Measurements from ENCODE around the gene TMEM187. TPM values are rescaled to one million over a fixed set of nuclear protein-coding genes. Genes with fewer than 3 reads are reported as not detected.

TMEM187 gene
- total RNA-seq, 1 experiment from 2014 or later: 9.4 TPM

DNA sequence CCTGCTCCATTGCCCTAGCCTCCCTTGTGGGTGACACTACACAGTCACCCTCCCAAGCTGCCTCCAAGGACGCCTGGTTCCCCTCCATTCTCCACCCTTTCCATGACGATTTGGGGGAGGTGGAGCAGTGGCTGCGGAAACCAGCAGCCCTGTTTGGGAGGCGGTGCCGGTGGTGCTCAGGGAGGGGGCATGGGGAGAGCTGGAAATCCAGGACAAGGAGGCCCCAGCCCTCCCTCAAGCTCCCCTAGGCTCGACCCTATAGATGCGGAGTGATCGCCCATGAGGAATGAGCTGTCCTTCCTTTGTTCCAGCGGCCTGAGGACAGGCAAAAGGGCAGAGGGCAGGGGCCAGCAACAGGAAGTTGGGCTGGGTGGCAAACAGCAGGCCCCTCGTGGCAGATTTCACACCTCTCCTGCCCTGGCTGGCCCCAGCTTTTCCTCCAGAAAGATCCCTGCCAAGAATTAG, 24.5 kb upstream of the TMEM187 start:
- Mint-ChIP-seq H3K9me3 (ENCODE audit: low read depth, unreplicated experiment) (no peaks in the 10 kb centered on the region), H3K27ac (ENCODE audit: unreplicated experiment) (no peak overlapping the region), H3K27me3 (ENCODE audit: unreplicated experiment) (no peaks in the 10 kb centered on the region), H3K4me1 (ENCODE audit: low read depth, unreplicated experiment) (no peaks in the 10 kb centered on the region), H3K36me3 (ENCODE audit: insufficient read depth, unreplicated experiment) (peaks cover 32% of the 10 kb centered on the region), H3K4me3 (ENCODE audit: low read depth, unreplicated experiment) (no peak overlapping the region)
- intact Hi-C loops (cut with micrococcal nuclease; ENCODE audit: unreplicated experiment): loop anchor here (5.0 kb wide), 1 partner anchor 186 kb away; the partner anchor contains the start of gene PLXNB3
- CTCF ChIA-PET: interaction anchor here (1.5 to 2.4 kb wide), 2 partner anchors 20 to 24 kb away, joined by 6 to 12 read pairs; no protein-coding TSS in a partner anchor
- DNase-seq: no peak
- TF ChIP-seq, protein P1, sequence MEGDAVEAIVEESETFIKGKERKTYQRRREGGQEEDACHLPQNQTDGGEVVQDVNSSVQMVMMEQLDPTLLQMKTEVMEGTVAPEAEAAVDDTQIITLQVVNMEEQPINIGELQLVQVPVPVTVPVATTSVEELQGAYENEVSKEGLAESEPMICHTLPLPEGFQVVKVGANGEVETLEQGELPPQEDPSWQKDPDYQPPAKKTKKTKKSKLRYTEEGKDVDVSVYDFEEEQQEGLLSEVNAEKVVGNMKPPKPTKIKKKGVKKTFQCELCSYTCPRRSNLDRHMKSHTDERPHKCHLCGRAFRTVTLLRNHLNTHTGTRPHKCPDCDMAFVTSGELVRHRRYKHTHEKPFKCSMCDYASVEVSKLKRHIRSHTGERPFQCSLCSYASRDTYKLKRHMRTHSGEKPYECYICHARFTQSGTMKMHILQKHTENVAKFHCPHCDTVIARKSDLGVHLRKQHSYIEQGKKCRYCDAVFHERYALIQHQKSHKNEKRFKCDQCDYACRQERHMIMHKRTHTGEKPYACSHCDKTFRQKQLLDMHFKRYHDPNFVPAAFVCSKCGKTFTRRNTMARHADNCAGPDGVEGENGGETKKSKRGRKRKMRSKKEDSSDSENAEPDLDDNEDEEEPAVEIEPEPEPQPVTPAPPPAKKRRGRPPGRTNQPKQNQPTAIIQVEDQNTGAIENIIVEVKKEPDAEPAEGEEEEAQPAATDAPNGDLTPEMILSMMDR (IDR thresholded peaks at IDR 0.05; ENCODE audit: unreplicated experiment): no peak
- BruUV-seq (replicated peaks): TSS peak; percentile 50

GRCh38 chrX:153948847-153949805, 23.4 kb upstream of the TMEM187 start:
- Mint-ChIP-seq H3K27me3 (ENCODE audit: unreplicated experiment) (no peaks in the 10 kb centered on the region), H3K36me3 (ENCODE audit: insufficient read depth, unreplicated experiment) (peaks cover 43% of the 10 kb centered on the region), H3K9me3 (ENCODE audit: low read depth, unreplicated experiment) (no peaks in the 10 kb centered on the region), H3K27ac (ENCODE audit: unreplicated experiment) (no peak overlapping the region), H3K4me3 (ENCODE audit: low read depth, unreplicated experiment) (no peak overlapping the region), H3K4me1 (ENCODE audit: low read depth, unreplicated experiment) (no peaks in the 10 kb centered on the region)
- CTCF ChIA-PET: interaction anchor here (2.4 kb wide), 1 partner anchor 25 kb away, joined by 12 read pairs; no protein-coding TSS in a partner anchor
- intact Hi-C loops (cut with micrococcal nuclease; ENCODE audit: unreplicated experiment): loop anchor here (5.0 kb wide), 1 partner anchor 187 kb away; the partner anchor contains the start of gene PLXNB3
- no peak for DNase-seq
- TF ChIP-seq, protein P1 (IDR thresholded peaks at IDR 0.05; ENCODE audit: unreplicated experiment): no peak
- BruUV-seq (replicated peaks): no TSS peak

GRCh38 chrX:153950127-153950526, 22.4 kb upstream of the TMEM187 start:
- H3K27ac Mint-ChIP-seq (ENCODE audit: unreplicated experiment): no peak overlapping the region
- BruUV-seq (replicated peaks): no TSS peak
- H3K4me1 Mint-ChIP-seq (ENCODE audit: low read depth, unreplicated experiment): no peaks in the 10 kb centered on the region
- H3K36me3 Mint-ChIP-seq (ENCODE audit: insufficient read depth, unreplicated experiment): peaks cover 50% of the 10 kb centered on the region
- no peak overlapping the region for H3K4me3 Mint-ChIP-seq (ENCODE audit: low read depth, unreplicated experiment)
- CTCF ChIA-PET: no interaction called here
- no peaks in the 10 kb centered on the region for H3K9me3 Mint-ChIP-seq (ENCODE audit: low read depth, unreplicated experiment)
- H3K27me3 Mint-ChIP-seq (ENCODE audit: unreplicated experiment): no peaks in the 10 kb centered on the region
- intact Hi-C loops (cut with micrococcal nuclease; ENCODE audit: unreplicated experiment): no loop called here
- TF ChIP-seq, protein P1 (IDR thresholded peaks at IDR 0.05; ENCODE audit: unreplicated experiment): no peak
- no peak for DNase-seq

DNA sequence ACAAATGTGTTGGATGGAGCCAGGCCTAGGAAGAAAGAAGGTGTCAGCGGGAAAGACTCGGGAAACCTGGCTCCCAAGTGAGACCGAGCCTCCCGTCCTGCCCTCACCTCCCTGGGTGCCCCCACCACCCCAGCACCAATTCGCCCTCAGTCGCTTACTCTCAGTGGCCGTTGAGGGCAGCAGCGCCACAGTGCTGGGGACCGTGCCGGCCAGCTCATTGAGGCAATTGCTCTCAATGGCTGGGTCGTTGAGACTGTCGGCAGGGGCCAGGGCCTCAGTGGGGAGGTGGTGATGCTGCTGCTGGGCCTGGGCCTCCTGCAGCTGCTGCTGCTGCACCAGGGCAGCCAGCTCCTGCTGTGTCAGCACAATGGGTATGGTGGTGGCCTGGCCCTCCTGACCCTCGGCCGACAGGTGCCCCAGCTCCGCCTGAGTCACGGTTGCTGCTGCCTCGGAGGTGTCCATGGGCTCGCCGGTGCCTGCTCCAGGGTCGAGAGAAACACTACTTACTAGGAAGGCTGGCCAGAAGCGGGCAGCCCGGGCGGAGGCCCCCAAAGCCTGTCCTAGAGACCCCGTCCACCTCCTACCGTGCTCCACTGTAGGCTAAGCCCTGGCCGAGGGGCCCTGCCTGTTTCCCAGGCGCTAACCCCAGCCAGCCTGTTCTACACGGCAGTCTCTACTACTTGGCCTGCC, 20.7 kb upstream of the TMEM187 start:
- Mint-ChIP-seq H3K9me3 (ENCODE audit: low read depth, unreplicated experiment) (no peaks in the 10 kb centered on the region), H3K27me3 (ENCODE audit: unreplicated experiment) (no peaks in the 10 kb centered on the region), H3K4me1 (ENCODE audit: low read depth, unreplicated experiment) (no peaks in the 10 kb centered on the region), H3K36me3 (ENCODE audit: insufficient read depth, unreplicated experiment) (peaks cover 54% of the 10 kb centered on the region), H3K4me3 (ENCODE audit: low read depth, unreplicated experiment) (no peak overlapping the region), H3K27ac (ENCODE audit: unreplicated experiment) (no peak overlapping the region)
- intact Hi-C loops (cut with micrococcal nuclease; ENCODE audit: unreplicated experiment): no loop called here
- BruUV-seq (replicated peaks): no TSS peak
- no peak for DNase-seq
- TF ChIP-seq, protein P1 (IDR thresholded peaks at IDR 0.05; ENCODE audit: unreplicated experiment): no peak
- CTCF ChIA-PET: no interaction called here
